Forelimb muscle (tissue), 1 donor: ENCODE data around the gene CDKAL1. TPM values are rescaled to one million over a fixed set of nuclear protein-coding genes. Genes with fewer than 3 reads are reported as not detected.

Experiments
- DNase-seq: peaks from one replicate; pipeline ENCODE4 v3.0.0-alpha.2; 2013; ENCODE audit warnings: low read depth
- polyA plus RNA-seq: library from polyadenylated mRNA; unstranded; fragments of 120-200 nt; gene quantifications from one replicate; pipeline ENCODE4 v1.2.1, GENCODE V29; 2013; ENCODE audit not compliant: insufficient read length

CDKAL1 gene
- polyA plus RNA-seq, 1 donor = 12.7 TPM

DNA sequence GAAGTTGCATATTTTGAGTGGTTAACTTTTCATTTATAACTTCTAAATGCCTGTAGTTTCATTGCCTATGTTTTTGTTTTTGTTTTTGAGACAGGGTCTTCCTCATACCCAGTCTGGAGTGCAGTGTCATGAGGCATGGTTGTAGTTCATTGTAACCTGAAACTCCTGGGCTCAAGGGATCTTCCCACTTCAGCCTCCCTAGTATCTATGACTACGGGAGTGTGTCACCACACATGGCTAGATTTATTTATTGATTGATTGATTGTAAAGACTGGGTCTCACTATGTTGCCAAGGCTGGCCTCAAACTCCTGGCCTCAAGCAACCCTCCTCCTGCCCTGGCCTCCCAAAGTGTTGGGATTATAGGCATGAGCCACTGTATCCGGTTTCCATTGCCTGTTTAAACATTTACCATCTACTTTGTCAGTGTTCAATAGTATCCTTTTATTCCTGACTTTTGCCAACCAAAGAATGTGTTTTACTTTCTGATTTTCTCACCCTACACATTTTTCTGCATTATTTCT is 144.6 kb downstream of the CDKAL1 start:
- DNase-seq = no peak

DNA sequence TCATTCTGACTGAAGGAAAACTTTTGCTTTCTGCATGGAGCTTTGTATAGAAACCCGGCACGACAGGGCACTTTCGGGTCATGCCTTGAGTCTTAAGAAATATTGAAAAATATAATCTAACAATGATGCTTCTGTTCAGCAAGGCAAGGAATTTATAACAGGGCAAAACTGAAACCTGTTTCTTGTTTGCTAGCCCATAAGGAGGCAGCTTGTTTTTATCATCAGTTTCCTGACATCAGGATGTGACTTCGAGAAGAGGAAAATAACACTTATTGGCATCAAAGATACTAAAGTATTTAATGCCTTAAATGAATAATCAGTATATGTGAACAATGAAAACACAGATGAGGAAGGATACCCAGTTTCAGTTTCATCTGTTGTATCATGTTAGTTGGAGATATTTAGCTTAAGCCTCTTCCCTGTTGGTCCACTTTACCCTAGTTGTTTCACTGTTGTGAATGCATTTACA is 146.5 kb downstream of the CDKAL1 start:
- no peak for DNase-seq

- no peak for DNase-seq
Measured at GRCh38 chr6:20681243-20681684, 147.0 kb downstream of the CDKAL1 start.

DNA sequence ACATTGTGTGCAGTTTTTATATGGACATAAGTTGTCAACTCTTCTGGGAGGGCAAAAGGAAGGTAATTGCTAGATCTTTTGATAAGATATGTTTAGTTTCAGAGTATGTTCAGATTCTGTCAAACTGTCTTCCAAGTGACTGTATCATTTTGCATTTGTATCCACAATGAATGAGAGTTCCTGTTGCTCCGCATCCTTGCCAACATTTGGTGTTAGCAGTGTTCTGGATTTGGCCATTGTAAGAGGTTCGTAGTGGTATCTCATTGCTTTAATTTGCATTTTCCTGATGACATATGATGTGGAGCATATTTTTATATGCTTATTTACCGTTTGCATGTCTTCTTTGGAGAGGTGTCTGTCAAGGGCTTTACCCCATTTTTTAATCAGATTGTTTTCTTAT is 150.2 kb downstream of the CDKAL1 start:
- DNase-seq = no peak

DNA sequence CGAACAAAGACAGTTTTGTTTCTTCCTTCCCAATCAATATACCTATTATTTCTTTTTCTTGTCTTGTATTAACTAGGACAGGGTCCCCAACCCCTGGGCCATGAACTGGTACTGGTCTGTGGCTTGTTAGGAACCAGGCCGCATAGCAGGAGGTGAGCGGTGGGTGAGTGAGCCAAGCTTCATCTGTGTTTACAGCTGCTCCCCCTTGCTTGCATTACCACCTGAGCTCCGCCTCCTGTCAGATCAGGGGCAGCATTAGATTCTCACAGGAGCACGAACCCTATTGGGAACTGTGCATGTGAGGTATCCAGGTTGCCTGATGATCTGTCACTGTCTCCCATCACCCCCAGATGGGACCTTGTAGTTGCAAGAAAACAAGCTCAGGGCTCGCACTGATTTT is 151.9 kb downstream of the CDKAL1 start:
- DNase-seq = no peak

DNA sequence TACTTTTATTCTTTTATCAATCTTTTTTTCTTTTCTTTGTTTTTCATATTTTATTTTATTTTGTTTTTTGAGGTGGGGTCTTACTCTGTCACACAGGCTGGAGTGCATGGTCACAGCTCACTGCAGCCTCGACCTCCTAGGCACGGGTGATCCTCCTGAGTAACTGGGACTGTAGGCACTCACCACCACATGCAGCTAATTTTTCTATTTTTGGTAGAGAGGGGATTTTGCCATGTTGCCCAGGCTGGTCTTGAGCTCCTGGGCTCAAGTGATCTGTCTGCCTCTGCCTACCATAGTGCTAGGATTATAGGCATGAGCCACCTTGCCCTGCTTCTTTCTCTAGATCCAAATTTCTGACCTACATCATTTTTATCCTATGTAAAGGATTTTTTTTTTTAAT is 153.2 kb downstream of the CDKAL1 start:
- DNase-seq = no peak

DNA sequence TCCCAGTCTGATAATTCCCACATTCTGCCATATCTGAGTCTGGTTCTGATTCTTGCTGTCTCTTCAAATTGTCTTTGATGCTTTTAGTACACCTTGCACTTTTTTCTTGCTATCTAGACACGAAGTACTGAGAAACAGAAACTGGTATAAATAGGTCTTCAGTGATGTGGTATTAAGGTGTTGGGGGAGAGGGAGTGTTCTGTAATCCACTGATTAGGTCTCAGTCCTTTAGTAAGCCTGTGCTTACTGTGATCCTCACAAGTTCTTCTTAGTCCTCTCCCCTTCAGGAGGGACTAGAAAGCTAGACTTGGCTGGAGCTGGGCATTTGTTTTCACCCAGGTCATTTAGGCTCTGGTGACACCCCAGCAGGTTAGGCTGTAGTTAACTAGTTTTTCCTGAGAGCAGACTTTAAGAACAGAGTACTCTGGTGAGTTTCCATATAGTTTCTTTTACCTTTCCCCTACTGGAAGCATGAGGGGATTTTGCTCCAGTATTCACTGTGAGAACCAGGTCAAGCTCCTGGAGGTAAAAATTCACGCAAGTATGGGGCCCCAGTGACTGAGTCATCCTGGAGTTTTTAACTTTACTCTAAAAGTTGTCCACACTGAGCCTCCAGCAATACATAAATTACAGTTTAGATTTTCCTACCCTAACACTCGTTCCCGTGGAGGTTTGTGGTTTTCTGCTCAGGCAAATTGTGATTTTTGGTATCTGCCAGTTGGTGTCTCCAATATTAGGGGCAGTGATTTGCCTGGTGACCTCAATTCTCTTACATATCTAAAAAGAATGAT is 154.6 kb downstream of the CDKAL1 start:
- DNase-seq = no peak

DNA sequence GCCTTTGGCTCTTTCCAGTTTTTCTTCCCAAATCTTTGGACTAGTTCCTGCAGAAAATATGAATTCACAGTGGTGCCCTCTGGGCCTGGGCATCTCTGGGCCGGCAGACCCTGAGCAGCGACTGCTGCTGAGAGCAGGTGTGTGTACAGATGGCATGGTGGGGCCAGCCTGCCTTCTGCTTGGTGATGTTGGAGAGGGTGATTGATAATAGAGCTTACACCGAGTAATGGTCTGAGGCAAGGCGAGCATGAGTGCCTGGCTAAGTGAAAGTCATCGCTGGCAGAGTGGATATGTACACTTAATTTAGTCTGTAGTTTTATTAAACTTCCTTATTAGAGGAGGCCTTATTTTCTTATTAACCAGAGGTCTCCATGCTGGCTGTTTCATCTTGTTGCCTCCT is 156.9 kb downstream of the CDKAL1 start:
- no peak for DNase-seq

DNA sequence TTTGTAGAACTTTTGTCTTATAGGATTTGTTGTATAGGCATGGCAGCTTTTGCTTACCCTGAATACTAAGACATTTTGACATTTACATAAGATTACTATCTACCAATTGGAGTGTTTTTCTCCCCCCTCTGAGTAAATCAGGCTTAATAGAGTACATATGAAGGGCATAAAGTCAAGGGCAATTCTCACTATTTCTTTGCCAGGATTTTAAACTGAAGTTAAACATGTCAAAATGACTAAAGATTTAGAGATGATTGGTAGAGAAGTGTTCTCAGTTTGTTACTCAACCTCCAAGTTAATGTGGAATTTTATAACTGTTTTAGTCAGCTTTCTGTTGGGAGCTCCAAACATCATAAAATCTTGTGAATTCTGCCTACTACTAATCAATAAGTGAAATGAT is 157.8 kb downstream of the CDKAL1 start:
- DNase-seq = no peak

- DNase-seq = no peak
Measured at GRCh38 chr6:20693466-20694063, 159.3 kb downstream of the CDKAL1 start.

DNA sequence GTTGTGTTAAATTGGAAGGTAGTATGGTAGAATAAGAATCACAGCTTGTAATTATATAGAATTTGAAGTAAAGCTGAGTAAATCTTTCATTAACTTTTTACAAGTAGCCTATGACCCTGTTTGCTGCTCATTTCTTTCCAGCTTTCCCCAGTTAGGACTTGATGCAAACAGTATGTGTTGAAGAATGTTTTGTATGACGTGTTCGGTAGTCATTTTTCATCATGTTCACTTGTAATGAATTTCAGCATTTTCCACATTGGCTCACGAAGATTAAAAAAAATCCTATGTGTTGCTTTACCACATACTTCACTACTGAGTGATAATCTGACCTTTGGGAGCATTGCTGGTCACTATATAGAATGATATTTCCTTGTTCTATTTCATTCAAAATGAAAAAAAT is 162.4 kb downstream of the CDKAL1 start:
- DNase-seq = peak; percentile 31

GRCh38 chr6:20698675-20699074 is 164.4 kb downstream of the CDKAL1 start:
- DNase-seq = no peak

- DNase-seq = no peak
Measured at GRCh38 chr6:20699402-20699801, 165.1 kb downstream of the CDKAL1 start.

DNA sequence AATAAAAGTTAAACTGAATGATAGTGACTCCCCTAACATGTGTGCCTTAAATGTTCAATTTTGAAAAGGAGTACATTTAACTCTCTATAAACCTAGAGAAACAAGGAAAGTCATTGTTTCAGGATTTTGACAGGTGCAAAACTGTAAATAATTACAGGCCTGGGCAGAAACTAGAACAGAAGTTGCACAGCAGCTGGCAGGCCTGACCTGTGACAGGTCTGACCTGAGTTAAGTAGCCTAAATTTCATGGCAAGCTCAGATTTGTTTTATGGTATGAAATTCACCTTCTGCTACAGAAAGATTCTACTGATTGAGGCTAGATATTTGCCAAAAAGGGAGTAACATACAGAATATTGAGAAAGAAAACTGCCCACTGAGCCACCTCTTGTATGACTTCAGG is 166.1 kb downstream of the CDKAL1 start:
- DNase-seq = no peak

DNA sequence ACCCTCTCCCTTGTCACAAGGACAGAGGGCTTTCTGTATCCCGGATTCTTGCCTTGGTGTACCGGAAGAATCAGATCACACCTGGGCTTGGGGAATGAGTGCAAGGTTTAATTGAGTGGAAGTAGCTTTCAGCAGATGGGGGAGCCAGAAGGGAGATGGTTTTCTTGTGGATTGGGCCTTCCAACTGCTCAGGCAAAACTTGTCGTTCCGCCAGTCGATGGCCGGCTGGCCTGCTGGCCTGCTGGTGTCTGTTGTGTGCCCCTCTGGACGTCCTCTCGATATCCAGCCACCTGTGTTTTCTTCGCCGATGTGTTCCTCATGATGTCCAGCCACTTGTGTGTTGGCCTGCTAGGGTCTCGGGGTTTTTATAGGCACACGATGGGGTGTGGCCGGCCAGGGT is 168.1 kb downstream of the CDKAL1 start:
- DNase-seq = no peak

DNA sequence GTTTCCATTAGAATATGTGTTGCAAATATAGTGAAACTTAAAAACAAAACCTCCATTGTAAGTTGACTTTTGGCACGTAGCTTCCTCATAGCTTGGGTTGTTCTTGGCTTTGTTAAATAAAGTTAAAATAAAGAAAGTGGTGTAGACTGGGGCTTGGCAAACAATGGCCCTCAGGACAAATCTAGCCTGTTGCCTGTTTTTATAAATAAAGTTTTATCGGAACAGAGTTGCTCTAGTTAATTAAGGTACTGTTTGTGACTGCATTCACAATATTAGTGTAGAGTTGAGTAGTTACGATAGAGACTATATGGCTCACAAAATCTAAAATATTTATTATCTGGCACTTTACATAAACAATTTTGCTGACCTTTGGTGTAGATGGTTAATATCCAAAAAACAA is 168.8 kb downstream of the CDKAL1 start:
- DNase-seq = no peak

GRCh38 chr6:20704325-20705025 is 170.2 kb downstream of the CDKAL1 start:
- no peak for DNase-seq

DNA sequence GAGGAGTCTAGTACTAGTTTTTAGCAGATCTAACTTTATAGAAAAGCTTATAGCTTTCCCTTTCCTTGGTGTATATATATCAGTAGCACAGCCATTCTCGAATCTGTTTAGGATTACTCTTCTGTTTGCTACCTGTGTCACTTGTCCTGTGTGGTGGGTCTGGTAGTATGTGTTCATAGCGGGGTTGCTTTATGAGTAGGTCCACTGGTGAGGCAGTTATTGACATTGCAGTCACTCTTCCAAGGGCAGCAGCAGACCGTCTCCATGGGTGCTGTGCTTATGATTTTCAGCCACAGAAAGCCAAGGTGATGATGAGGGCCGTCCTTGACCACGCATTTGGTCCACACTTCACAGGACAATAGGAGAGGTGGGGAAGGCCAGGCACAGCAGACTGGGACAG is 171.5 kb downstream of the CDKAL1 start:
- no peak for DNase-seq

DNA sequence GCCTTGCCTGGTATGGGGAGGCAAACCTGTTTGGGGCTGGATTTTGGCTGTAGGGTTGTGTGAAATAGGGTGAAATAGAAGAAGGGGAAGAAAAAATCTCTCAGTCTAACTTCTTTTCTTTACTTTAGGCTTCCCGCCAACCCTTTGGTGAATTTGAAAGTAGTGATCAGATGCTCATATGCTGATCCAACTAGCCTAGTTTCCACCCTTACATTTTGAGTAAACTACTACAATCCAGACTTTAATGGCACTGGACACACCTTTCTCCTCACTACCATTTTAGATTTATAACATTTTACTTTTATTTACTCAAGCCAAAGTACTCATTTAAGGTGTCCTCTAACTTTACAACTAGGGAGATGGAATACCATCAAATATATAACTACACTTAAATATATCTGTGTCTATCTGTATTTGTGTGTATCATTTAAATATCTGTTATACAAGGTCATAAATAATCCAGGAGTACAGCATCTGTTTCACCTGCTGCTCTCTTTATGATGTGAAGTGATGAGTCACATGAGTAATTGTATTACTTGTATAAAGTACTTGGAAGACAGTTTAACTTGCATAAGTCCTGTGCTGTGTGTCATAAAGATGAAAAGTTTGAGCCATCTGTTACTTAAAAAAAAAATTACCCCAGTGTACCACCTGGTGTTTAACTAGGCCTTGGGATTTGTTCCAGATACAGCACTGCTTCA is 172.1 kb downstream of the CDKAL1 start:
- no peak for DNase-seq

DNA sequence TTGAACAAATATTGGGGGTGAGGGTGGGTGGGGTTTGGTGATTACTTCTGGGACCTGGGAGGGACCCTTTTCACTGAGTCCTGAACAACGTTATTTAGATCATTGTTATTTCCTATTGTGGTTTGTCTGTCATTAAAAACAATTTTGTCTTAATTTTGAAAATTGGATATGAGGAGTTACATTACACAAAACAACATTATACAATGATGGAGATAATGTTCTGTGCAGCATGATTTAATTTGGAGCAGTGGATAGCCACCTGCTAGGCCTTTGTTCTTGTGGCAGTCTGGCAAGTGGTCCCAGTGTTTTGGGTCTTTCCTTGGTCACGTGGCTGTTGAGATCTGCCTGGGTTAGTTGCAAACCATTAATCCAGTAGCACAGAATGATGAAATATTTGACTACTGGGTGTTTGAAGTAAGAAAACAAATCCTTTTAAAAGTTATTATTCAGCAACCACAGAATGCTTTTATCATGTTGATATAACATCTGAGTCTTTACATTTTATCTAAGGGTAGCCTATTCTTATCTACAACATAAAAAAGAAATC is 172.8 kb downstream of the CDKAL1 start:
- no peak for DNase-seq

- DNase-seq = no peak
Measured at GRCh38 chr6:20707870-20708269, 173.6 kb downstream of the CDKAL1 start.
